ENCODE data around the gene KRTAP27-1. TPM values are rescaled to one million over a fixed set of nuclear protein-coding genes. Genes with fewer than 3 reads are reported as not detected.

The KRTAP27-1 gene
- total RNA-seq, 6 donors from 2014 or later = not detected

- no peak overlapping the region for H3K4me3 ChIP-seq
- no peak overlapping the region for H3K27ac ChIP-seq
- no peaks in the 10 kb centered on the region for H3K4me1 ChIP-seq
- no peaks in the 10 kb centered on the region for H3K27me3 ChIP-seq
- 91 to 95% methylated on average over 2 of the region's 2 CpGs for WGBS, 2 donors
- H3K9me3 ChIP-seq = no peaks in the 10 kb centered on the region
- peak in 1 of 2 donors; percentile 43 for ATAC-seq (ENCODE audit: low FRiP score in 2 of 2)
- H3K36me3 ChIP-seq = no peaks in the 10 kb centered on the region
- DNase-seq = no peak
- TF ChIP-seq EP300 (IDR thresholded peaks at IDR 0.05) = no peak
- TF ChIP-seq CTCF (IDR thresholded peaks at IDR 0.05) = peak; percentile 39 to 84 (median 75)
These were observed 3.5 kb upstream of the KRTAP27-1 start for GRCh38 chr21:30340714-30341573.

- H3K4me3 ChIP-seq = no peak overlapping the region
These were observed 1.2 kb upstream of the KRTAP27-1 start for GRCh38 chr21:30338717-30339116.

GRCh38 chr21:30337772-30338171 is 278 bp upstream of the KRTAP27-1 start:
- H3K4me1 ChIP-seq = no peaks in the 10 kb centered on the region
- no peaks in the 10 kb centered on the region for H3K36me3 ChIP-seq
- H3K9me3 ChIP-seq = no peaks in the 10 kb centered on the region
- ATAC-seq (ENCODE audit: low FRiP score in 2 of 2) (no peak), DNase-seq (no peak)
- H3K27ac ChIP-seq = no peak overlapping the region
- H3K27me3 ChIP-seq = no peaks in the 10 kb centered on the region
- TF ChIP-seq CTCF (IDR thresholded peaks at IDR 0.05) = no peak
- TF ChIP-seq POLR2AphosphoS5 (IDR thresholded peaks at IDR 0.05) = no peak
- TF ChIP-seq POLR2A (IDR thresholded peaks at IDR 0.05) = no peak
- TF ChIP-seq EP300 (IDR thresholded peaks at IDR 0.05) = no peak
- no peak overlapping the region for H3K4me3 ChIP-seq

More at GRCh38 chr21:30338717-30339116, 1.2 kb upstream of the KRTAP27-1 start:
- WGBS, 2 donors = 82 to 84% methylated on average over 4 of the region's 4 CpGs
- DNase-seq (no peak), ATAC-seq (ENCODE audit: low FRiP score in 2 of 2) (no peak)
- H3K9me3 ChIP-seq = no peaks in the 10 kb centered on the region
- H3K4me1 ChIP-seq = no peaks in the 10 kb centered on the region
- H3K27me3 ChIP-seq = no peaks in the 10 kb centered on the region
- no peak overlapping the region for H3K27ac ChIP-seq
- TF ChIP-seq EP300 (IDR thresholded peaks at IDR 0.05) (no peak), POLR2A (IDR thresholded peaks at IDR 0.05) (no peak), CTCF (IDR thresholded peaks at IDR 0.05) (no peak), POLR2AphosphoS5 (IDR thresholded peaks at IDR 0.05) (no peak)
- H3K36me3 ChIP-seq = no peaks in the 10 kb centered on the region

GRCh38 chr21:30336596-30336995 is 898 bp downstream of the KRTAP27-1 start:
- H3K4me3 ChIP-seq = no peak overlapping the region
- TF ChIP-seq CTCF (IDR thresholded peaks at IDR 0.05) (no peak), POLR2A (IDR thresholded peaks at IDR 0.05) (no peak), POLR2AphosphoS5 (IDR thresholded peaks at IDR 0.05) (no peak), EP300 (IDR thresholded peaks at IDR 0.05) (no peak)
- H3K9me3 ChIP-seq = no peaks in the 10 kb centered on the region
- WGBS, 2 donors = 49 to 51% methylated on average over 2 of the region's 2 CpGs
- no peaks in the 10 kb centered on the region for H3K36me3 ChIP-seq
- H3K27ac ChIP-seq = no peak overlapping the region
- H3K4me1 ChIP-seq = no peaks in the 10 kb centered on the region
- H3K27me3 ChIP-seq = no peaks in the 10 kb centered on the region
- no peak for DNase-seq
- ATAC-seq (ENCODE audit: low FRiP score in 2 of 2) = no peak

- Histone ChIP-seq H3K4me3 (no peak overlapping the region), H3K36me3 (no peaks in the 10 kb centered on the region), H3K27ac (no peak overlapping the region), H3K27me3 (no peaks in the 10 kb centered on the region), H3K4me1 (no peaks in the 10 kb centered on the region), H3K9me3 (no peaks in the 10 kb centered on the region)
- ATAC-seq (ENCODE audit: low FRiP score in 2 of 2) (no peak), DNase-seq (no peak)
- no peak for TF ChIP-seq POLR2AphosphoS5 (IDR thresholded peaks at IDR 0.05)
- TF ChIP-seq EP300 (IDR thresholded peaks at IDR 0.05) = no peak
- TF ChIP-seq CTCF (IDR thresholded peaks at IDR 0.05) = no peak
- no peak for TF ChIP-seq POLR2A (IDR thresholded peaks at IDR 0.05)
- 74 to 77% methylated on average over 3 of the region's 3 CpGs for WGBS, 2 donors
These were observed 3.8 kb downstream of the KRTAP27-1 start for GRCh38 chr21:30333736-30334135.
